ENCODE data around the gene ITGA3. TPM values are rescaled to one million over a fixed set of nuclear protein-coding genes. Genes with fewer than 3 reads are reported as not detected.
"Not testable (repeated sequence)": the region's sequence is repeated elsewhere in the genome, so short reads cannot be mapped to it uniquely, and the experiment has no call there.

The ITGA3 gene
- total RNA-seq, 1 donor from 2014 or later: 14.5 TPM

DNA sequence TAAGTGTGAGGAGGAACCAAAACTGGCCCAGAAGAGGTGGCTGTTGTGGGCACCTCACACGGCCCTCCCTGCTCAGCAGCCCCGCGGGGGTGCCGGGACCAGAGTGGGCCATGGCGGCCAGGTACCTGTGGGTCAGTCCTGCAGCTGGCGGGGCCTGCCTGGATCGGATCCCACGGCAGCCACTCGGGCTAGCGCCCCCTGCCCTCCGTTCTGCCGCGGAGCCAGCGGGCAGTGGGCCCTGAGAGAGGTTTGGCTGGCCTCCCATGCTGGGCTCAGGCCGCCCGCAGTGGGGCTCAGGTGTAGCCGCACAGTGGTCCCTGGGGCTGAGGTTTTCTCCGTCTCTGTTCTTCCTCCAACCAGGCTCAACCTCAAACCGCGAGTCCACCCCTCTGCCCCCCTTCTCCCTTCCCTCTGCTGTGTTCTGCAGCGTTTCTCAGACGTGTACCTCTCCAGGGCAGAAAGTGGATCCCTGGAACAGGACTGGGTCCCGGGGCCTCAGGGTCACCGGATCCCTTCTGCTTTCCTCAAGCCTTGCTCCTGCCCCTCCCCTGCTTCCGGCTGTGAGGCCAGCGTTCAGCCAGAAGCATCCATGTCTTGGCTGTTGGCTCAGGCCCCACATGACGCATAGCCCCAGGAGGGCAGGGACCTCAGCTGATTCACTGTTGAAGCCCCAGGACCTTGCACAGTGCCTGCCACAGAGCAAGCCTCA is 28.6 kb upstream of the ITGA3 start:
- peak; percentile 57 for DNase-seq

DNA sequence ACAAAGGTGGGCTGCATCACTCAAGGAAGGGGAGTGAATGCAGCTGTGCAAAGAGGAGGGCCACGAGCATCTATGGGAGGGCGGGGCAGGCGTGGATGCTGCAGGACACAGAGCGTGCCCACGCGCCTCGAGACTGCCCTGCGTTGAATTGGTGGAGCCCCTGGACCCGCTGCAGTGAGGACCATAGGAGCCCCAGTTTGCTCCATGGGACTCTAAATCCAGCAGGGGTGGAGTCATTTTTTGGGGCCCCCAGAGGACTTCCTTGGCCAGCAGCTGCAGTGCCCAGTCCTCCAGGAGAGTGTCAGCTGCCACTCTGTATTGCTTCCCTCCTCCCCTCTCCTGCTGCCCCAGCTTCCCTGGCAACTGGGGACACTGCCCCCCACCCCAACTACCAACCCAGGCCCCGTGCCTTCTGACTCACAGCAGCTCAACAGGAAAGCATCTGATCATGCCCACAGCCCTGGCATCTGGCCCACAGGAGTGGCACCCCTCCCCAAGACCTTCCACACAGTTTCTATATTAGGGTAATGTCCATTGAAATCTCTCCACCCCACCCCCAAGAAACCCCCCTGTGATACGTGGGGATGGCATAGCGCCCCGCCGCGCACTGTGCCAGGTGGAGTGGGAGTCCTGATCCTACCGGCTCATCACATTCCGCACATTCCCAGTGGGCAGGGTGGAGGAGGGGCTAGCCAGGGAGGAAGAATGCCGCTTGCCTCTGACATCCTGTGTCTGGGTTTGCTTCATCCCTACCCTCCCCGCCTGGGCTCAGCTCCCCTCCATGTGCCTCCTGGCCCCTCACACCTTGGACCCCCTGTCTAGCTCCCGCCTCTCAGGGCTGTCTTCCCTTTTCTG is 27.8 kb upstream of the ITGA3 start:
- Mint-ChIP-seq H3K27me3 (peaks cover 14% of the 10 kb centered on the region), H3K36me3 (ENCODE audit: low read depth) (no peaks in the 10 kb centered on the region), H3K9me3 (no peaks in the 10 kb centered on the region), H3K27ac (no peak overlapping the region), H3K4me1 (peaks cover 7% of the 10 kb centered on the region), H3K4me3 (peak overlapping the region; percentile 68)
- no peak for DNase-seq
- intact Hi-C loops (cut with micrococcal nuclease): loop anchor here (1.0 kb wide), 2 partner anchors 28 to 59 kb away; partner anchors contain the start of gene ITGA3

More for the DNA sequence above, 28.6 kb upstream of the ITGA3 start:
- Mint-ChIP-seq H3K36me3 (ENCODE audit: low read depth) (no peaks in the 10 kb centered on the region), H3K27ac (no peak overlapping the region), H3K4me3 (peak overlapping the region; percentile 68), H3K27me3 (peaks cover 14% of the 10 kb centered on the region), H3K9me3 (no peaks in the 10 kb centered on the region), H3K4me1 (peaks cover 7% of the 10 kb centered on the region)
- intact Hi-C loops (cut with micrococcal nuclease): loop anchor here (1.0 kb wide), 2 partner anchors 29 to 60 kb away; partner anchors contain the start of gene ITGA3

DNA sequence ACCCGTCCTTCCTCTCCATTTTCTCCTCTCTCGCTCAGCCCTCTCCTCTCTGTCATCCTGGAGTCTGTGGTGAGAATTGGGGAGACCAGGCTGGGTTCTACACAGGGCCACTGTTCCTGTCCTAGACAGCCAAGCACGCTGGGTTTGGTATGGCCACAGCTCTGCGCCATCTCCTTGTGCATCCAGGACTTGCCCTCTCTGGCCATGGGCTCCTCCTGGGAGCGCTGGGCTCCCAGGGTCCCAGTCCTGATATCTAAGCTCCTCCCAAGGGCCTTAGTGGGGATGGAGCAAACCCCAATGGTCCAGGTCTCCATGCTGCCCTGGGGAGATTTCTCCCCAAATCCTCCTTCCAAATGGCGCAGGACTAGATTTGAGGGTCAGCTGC is 27.2 kb upstream of the ITGA3 start:
- H3K4me3 Mint-ChIP-seq: no peak overlapping the region
- peaks cover 7% of the 10 kb centered on the region for H3K4me1 Mint-ChIP-seq
- no peaks in the 10 kb centered on the region for H3K9me3 Mint-ChIP-seq
- intact Hi-C loops (cut with micrococcal nuclease): no loop called here
- no peak overlapping the region for H3K27ac Mint-ChIP-seq
- no peak for DNase-seq
- H3K36me3 Mint-ChIP-seq (ENCODE audit: low read depth): no peaks in the 10 kb centered on the region
- peaks cover 17% of the 10 kb centered on the region for H3K27me3 Mint-ChIP-seq

DNA sequence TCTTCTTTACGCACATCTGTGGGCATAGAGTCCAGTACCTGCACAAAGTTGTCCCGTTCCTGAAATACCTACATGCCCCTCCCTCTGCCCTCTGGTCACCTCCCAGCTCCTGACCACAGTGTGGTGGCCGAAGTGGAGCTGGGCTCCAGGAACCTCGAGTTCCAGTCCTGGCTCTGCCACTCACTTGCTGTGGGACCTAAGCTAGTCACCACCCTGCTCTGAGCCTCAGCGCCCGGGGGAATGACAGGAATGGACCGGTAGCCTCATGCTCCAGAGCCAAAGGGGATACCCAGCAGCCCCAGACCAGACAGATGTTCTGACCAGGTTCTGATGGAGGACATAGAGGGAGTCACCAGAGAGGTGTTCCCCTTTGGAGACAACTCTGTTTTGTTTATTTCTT is 26.7 kb upstream of the ITGA3 start:
- H3K27ac Mint-ChIP-seq: no peak overlapping the region
- no peaks in the 10 kb centered on the region for H3K36me3 Mint-ChIP-seq (ENCODE audit: low read depth)
- peaks cover 7% of the 10 kb centered on the region for H3K4me1 Mint-ChIP-seq
- H3K9me3 Mint-ChIP-seq: no peaks in the 10 kb centered on the region
- H3K27me3 Mint-ChIP-seq: peaks cover 17% of the 10 kb centered on the region
- DNase-seq: no peak
- no peak overlapping the region for H3K4me3 Mint-ChIP-seq
- intact Hi-C loops (cut with micrococcal nuclease): no loop called here

DNA sequence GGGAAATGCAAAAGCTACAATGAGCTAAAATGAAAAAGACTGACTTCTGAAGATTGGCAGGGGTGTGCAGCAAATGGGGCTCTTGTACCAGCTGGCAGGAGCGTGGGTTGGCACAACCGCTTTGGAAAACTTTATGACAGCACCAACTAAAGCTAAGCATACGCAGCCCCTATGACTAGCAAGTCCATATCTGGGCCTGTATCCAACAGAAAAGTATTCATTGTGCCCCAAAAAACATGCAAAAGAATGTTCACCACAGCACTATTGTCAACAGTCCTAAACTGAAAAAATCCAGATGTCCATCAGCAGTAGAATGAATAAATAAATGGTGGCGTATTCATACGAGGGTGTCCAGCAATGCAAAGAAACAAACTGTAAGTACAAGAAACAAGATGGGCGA is 22.6 kb upstream of the ITGA3 start:
- Mint-ChIP-seq H3K9me3 (no peaks in the 10 kb centered on the region), H3K27ac (no peak overlapping the region), H3K27me3 (peaks cover 17% of the 10 kb centered on the region), H3K4me1 (no peaks in the 10 kb centered on the region), H3K36me3 (ENCODE audit: low read depth) (no peaks in the 10 kb centered on the region), H3K4me3 (no peak overlapping the region)
- DNase-seq: no peak
- intact Hi-C loops (cut with micrococcal nuclease): no loop called here

DNA sequence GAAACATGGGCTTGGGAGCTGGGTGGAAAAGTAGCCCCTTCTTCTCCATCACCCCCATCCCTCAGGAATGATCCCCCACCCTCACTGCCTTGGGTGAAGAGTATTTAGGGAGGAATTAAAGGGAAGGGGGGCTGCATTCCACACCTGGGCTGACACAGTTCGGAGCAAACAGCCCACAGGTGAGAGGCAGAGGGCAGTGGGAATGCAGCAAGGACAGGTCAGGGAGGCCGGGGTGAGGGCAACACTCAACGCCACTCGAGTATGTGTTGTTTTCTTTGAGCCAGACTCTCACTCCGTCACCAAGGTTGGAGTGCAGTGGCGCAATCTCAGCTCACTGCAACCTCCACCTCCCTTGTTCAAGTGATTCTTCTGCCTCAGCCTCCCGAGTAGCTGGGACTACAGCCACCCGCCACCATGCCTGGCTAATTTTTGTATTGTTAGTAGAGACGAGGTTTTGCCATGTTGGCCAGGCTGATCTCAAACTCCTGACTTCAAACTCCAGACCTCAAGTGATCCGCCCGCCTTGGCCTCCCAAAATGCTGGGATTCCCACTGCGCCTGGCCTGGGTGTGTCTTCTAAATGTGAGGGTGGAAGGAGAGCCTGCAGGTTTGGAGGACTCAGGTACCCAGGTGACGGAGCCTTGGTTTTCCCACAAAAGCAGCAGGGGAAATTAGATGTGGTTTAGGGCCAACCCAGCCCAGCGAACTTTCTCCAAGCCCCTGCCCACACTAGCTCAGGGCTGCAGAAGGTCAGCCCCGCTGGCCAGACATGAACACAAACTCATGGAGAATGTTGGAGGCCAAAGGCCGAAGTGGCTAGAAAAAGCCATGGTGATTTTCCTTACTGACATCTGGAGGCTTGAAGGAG is 21.2 kb upstream of the ITGA3 start:
- no peaks in the 10 kb centered on the region for H3K9me3 Mint-ChIP-seq
- intact Hi-C loops (cut with micrococcal nuclease): no loop called here
- peaks cover 15% of the 10 kb centered on the region for H3K27me3 Mint-ChIP-seq
- DNase-seq: no peak
- no peaks in the 10 kb centered on the region for H3K4me1 Mint-ChIP-seq
- H3K27ac Mint-ChIP-seq: no peak overlapping the region
- H3K36me3 Mint-ChIP-seq (ENCODE audit: low read depth): no peaks in the 10 kb centered on the region
- H3K4me3 Mint-ChIP-seq: no peak overlapping the region

DNA sequence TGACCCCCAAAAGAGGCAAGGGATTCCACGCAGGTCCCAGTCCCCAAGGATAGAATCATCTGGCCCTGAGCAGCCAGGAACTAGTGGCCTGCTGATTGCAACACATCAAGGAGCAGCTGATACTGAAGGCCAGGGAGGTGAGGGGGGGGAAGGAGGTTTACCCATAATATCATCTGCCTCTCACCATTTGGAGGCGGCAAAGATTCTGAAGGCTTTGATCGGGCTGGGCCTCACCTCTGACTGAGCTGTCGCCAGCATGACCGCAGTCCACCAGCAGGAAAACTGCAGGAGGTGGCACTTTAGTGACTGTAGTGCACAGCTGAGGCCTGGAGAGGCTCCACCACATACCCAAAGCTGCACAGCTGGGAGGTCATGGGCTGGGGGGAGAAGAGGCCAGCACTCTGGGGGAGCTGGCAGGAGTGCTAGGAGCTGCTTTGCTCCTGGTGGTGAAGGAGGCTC is 20.5 kb upstream of the ITGA3 start:
- Mint-ChIP-seq H3K4me1 (no peaks in the 10 kb centered on the region), H3K4me3 (no peak overlapping the region), H3K9me3 (no peaks in the 10 kb centered on the region), H3K27me3 (peaks cover 15% of the 10 kb centered on the region), H3K27ac (no peak overlapping the region), H3K36me3 (ENCODE audit: low read depth) (no peaks in the 10 kb centered on the region)
- DNase-seq: no peak
- intact Hi-C loops (cut with micrococcal nuclease): no loop called here

DNA sequence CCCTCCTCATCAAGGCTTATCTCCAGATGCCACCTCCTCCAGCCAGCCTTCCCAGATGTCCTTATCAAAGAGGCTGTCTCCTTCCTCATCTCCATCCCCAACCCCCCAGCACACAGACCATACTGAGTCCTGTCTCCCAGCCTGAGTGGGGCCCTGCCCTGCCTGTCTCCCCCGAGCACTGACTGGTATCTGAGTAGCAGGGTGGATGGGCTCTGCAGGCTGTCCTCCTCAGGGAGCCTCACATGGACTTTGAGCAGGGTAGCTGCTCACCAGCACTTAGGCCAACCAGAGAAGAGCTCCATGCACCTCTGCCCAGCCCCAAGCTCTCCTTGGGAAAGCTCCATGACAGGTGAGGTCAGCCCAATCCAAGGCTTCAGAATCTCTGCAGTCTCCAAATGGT is 20.0 kb upstream of the ITGA3 start:
- no peak for DNase-seq
- intact Hi-C loops (cut with micrococcal nuclease): no loop called here
- Mint-ChIP-seq H3K36me3 (ENCODE audit: low read depth) (no peaks in the 10 kb centered on the region), H3K4me1 (no peaks in the 10 kb centered on the region), H3K27ac (no peak overlapping the region), H3K27me3 (peaks cover 15% of the 10 kb centered on the region), H3K4me3 (no peak overlapping the region), H3K9me3 (no peaks in the 10 kb centered on the region)

DNA sequence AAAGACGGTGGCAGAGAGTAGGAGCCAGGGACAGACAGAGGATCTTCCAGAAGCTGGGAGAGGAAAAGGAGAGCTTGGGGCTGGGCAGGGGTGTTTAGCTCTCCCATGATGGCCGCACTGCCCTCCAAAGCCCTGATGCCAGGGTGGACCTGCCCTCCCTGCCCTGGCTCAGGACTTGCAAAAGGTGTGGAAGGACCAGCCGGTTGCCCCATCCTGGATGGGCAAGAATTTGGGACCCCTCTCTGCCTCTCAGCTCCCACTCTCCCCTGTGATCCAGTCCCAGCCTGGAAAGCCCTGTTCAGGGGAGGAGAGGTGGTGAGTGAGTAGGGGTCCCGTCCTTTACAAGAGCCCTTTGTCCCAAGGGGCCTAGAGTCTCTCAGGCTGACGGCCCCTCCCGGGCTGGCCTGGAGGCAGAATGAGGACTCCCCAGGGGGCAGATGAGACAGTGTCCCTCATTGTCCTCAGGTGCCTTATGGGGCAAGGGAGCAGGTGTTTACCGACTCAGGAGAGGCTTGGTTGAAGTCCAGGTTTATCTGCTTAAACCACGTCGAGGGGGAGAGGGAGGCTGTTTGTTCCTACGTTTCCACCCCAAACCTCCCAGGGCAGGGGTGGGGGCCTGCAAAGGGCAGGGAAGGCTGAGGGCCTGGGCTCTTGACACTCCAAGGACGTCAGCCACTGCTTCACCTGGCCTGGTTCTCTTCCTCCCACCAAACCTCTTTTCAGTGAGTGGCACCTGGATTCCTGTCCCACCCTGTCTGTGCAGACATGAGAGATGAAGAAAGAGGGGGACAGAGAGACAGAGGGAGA is 19.3 kb upstream of the ITGA3 start:
- H3K27ac Mint-ChIP-seq: no peak overlapping the region
- H3K4me1 Mint-ChIP-seq: no peaks in the 10 kb centered on the region
- intact Hi-C loops (cut with micrococcal nuclease): no loop called here
- H3K9me3 Mint-ChIP-seq: no peaks in the 10 kb centered on the region
- H3K4me3 Mint-ChIP-seq: no peak overlapping the region
- H3K36me3 Mint-ChIP-seq (ENCODE audit: low read depth): no peaks in the 10 kb centered on the region
- DNase-seq: no peak
- peaks cover 12% of the 10 kb centered on the region for H3K27me3 Mint-ChIP-seq

DNA sequence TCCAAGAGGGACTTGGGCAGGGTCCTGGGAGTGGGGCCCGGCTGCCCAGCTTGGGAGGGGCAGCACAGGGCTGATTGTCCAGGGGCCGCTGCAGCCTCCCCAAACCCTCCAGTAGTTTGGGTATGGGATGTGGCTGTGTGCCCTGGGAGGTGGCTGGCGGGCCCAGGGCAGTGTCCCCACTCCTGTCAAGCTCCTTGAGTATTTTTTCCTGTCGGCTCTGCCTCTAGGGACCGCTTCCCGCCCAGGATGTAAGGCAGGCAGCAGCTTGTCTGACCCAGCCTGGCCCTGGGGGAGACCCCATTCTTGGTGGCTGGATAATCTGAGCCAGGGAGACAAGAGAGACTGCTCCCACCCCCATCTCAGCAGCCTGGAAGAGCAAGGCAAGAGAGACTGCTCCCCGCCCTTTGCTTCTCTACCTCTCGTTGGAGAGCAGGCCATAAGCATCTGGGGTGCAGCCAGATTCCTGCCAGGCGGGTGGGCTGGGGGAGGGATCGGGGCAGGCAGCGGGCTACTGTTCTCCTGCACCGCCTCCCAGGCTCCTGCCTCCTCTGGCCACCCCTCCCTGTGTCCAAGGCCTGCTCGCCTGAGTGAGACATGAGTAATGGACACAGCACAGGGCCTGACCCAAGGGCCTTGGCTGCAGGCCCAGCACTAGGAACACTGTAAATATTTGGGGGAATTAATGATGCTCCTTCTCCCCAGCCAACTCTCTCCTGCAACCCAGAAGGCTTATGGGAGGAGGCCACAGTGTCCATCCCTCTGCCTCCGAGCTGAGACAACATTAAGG is 18.4 kb upstream of the ITGA3 start:
- H3K27me3 Mint-ChIP-seq: peaks cover 10% of the 10 kb centered on the region
- no peaks in the 10 kb centered on the region for H3K36me3 Mint-ChIP-seq (ENCODE audit: low read depth)
- no peak for DNase-seq
- no peak overlapping the region for H3K4me3 Mint-ChIP-seq
- intact Hi-C loops (cut with micrococcal nuclease): no loop called here
- H3K27ac Mint-ChIP-seq: no peak overlapping the region
- H3K9me3 Mint-ChIP-seq: no peaks in the 10 kb centered on the region
- no peaks in the 10 kb centered on the region for H3K4me1 Mint-ChIP-seq

DNA sequence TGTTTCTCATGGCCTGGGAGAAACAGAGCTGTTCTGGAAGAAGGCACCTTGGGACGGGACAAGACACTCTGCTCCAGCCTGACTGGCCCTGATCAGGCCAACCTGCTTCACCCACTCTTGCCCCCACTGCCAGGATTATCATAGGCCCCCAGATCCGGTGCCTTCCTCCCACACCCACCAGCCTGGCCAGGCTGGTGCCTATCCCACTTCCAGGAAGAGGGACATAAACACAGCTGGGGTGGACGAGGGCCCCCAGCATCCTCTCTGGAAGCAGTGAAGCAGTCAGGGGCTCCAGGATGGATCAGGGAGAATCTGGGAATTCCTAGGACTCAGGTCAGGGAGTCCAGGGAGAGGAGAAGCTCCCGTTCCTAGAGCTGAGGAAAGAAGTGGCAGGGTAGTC is 16.9 kb upstream of the ITGA3 start:
- no peaks in the 10 kb centered on the region for H3K4me1 Mint-ChIP-seq
- H3K36me3 Mint-ChIP-seq (ENCODE audit: low read depth): no peaks in the 10 kb centered on the region
- intact Hi-C loops (cut with micrococcal nuclease): no loop called here
- H3K27ac Mint-ChIP-seq: no peak overlapping the region
- no peak for DNase-seq
- no peaks in the 10 kb centered on the region for H3K9me3 Mint-ChIP-seq
- no peak overlapping the region for H3K4me3 Mint-ChIP-seq
- peaks cover 9% of the 10 kb centered on the region for H3K27me3 Mint-ChIP-seq

DNA sequence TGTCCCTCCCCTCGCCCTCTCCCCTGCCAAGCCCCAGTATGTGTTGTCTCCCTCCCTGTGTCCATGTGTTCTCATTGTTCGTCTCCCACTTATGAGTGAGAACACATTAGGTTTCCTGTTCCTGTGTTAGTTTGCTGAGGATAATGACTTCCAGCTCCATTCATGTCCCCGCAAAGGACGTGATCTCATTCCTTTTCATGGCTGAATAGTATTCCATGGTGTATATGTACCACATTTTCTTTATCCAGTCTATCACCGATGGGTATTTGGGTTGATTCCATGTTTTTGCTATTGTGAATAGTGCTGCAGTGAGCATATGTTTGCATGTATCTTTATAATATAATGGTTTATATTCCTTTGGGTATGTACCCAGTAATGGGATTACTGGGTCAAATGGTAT is 15.4 kb upstream of the ITGA3 start:
- H3K9me3 Mint-ChIP-seq; DNase-seq; H3K4me1 Mint-ChIP-seq; intact Hi-C loops (cut with micrococcal nuclease); H3K4me3 Mint-ChIP-seq; H3K27ac Mint-ChIP-seq; H3K36me3 Mint-ChIP-seq (ENCODE audit: low read depth); H3K27me3 Mint-ChIP-seq: not testable (repeated sequence)
